TTC549 (cell line): Measurements from ENCODE around the gene TSEN34.
"Not testable (repeated sequence)": the region's sequence is repeated elsewhere in the genome, so short reads cannot be mapped to it uniquely, and the experiment has no call there.

ENCODE experiments used
- FAIRE-seq: peaks from 2 replicates; lab custom pipeline; 2012; peaks lifted over from hg19 to GRCh38; lab: Jason Lieb, UNC

TSEN34 gene

GRCh38 chr19:54209058-54209810, 18.1 kb downstream of the TSEN34 start:
- no peak for FAIRE-seq

GRCh38 chr19:54209811-54210494, 18.8 kb downstream of the TSEN34 start:
- no peak for FAIRE-seq

- no peak for FAIRE-seq
Observed at GRCh38 chr19:54211235-54211634, 20.1 kb downstream of the TSEN34 start.

- not testable (repeated sequence) for FAIRE-seq
Observed at GRCh38 chr19:54214217-54214616, 23.1 kb downstream of the TSEN34 start.

- FAIRE-seq = not testable (repeated sequence)
Observed at GRCh38 chr19:54214734-54215133, 23.6 kb downstream of the TSEN34 start.

- FAIRE-seq = no peak
Observed at GRCh38 chr19:54216869-54217268, 25.8 kb downstream of the TSEN34 start.

- not testable (repeated sequence) for FAIRE-seq
Observed at GRCh38 chr19:54217517-54218247, 26.6 kb downstream of the TSEN34 start.

GRCh38 chr19:54218259-54218658, 27.2 kb downstream of the TSEN34 start:
- no peak for FAIRE-seq

GRCh38 chr19:54218960-54219661, 28.0 kb downstream of the TSEN34 start:
- no peak for FAIRE-seq

- FAIRE-seq = not testable (repeated sequence)
Observed at GRCh38 chr19:54219702-54220101, 28.6 kb downstream of the TSEN34 start.

GRCh38 chr19:54221947-54222346, 30.8 kb downstream of the TSEN34 start:
- not testable (repeated sequence) for FAIRE-seq

GRCh38 chr19:54222474-54223276, 31.6 kb downstream of the TSEN34 start, which contains the start of gene LILRB3:
LILRB3 (minus strand) TSS chr19:54223007; CDS start chr19:54222976, 31 bp downstream.
- FAIRE-seq = not testable (repeated sequence)

- not testable (repeated sequence) for FAIRE-seq
Observed at GRCh38 chr19:54223277-54223936, 32.3 kb downstream of the TSEN34 start.

GRCh38 chr19:54223937-54224281, 32.8 kb downstream of the TSEN34 start:
- not testable (repeated sequence) for FAIRE-seq

GRCh38 chr19:54224619-54225018, 33.5 kb downstream of the TSEN34 start:
- not testable (repeated sequence) for FAIRE-seq

- no peak for FAIRE-seq
Observed at GRCh38 chr19:54229146-54229545, 38.0 kb downstream of the TSEN34 start.

GRCh38 chr19:54230031-54230430, 38.9 kb downstream of the TSEN34 start:
- FAIRE-seq = no peak

- no peak for FAIRE-seq
Observed at GRCh38 chr19:54231077-54231931, 40.2 kb downstream of the TSEN34 start.

- FAIRE-seq = no peak
Observed at GRCh38 chr19:54233941-54234340, 42.8 kb downstream of the TSEN34 start.
